Skin epidermis (tissue), 12 donors: ENCODE results near the gene DUSP5.

Experiments
- H3K27ac ChIP-seq, 21 experiments: fragments of 200-600 bp; sonication (generic) in 11 of 21; one replicate each; pipeline ENCODE4 v1.5.0; 2020; ENCODE audit warnings: mild to moderate bottlenecking in 3 of 21, inconsistent platforms in 2 of 21, moderate library complexity in 2 of 21
- H3K4me3 ChIP-seq, 7 experiments: fragments of 200-600 bp; sonication (generic) in 2 of 7; one replicate each; pipeline ENCODE4 v1.5.0; 2020; ENCODE audit warnings: inconsistent platforms in 2 of 7, mild to moderate bottlenecking in 2 of 7, moderate library complexity in 1 of 7

DUSP5 gene

DNA sequence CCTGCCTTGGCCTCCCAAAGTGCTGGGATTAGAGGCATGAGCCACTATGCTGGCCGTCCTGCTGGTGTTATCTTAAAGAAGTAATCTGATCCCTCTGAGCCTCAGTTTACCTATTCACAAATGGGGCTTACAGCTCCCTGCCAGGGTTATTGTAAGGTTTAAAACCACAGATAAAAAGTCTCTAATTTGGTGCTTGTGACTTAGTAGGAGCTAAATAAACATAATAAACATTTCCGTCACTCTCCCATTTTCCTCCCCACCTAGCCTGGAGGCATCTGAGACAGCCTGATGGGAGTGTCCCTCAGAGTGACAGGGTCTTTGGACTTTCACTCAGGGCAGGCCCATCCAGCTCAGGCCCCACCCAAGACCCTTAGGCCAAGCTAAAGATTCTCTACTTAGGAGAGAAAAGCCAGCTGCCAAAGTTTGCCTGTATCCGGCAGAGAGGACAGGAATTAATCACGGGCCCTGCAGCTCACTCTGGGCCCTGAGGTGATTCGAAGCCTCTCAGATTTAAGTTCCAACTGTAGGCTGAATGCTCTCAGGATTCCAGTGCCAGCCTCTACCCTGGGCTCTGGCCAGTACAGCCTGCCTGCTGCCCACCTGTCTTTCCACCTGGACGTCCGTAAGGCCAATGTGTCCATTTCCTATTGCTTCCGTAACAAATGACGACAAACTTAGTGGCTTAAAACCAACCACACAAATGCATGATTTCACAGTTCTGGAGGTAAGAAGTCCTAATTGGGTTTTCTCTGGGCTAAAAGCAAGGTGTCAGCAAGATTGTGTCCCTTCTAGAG, 21.8 kb upstream of the DUSP5 start:
- Histone ChIP-seq H3K27ac (no peak overlapping the region), H3K4me3 (no peak overlapping the region)

DNA sequence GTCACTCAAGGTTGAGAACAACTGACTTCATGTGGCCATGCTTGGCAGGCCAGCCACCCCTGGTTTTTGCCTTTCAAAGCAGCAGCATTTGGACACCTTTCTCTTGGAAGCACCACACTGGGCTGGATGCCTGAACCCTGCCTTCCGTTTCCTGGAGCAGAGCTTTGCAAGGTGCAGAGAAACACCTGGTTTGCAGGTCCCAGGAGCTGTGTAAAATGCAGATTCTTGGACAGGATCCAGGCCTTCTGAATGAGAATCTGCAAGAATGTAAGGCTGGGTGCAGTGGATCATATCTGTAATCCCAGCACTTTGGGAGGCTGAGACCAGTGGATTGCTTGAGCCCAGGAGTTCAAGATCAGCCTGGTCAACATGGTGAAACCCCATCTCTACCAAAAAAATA, 18.0 kb upstream of the DUSP5 start:
- H3K4me3 ChIP-seq: no peak overlapping the region

DNA sequence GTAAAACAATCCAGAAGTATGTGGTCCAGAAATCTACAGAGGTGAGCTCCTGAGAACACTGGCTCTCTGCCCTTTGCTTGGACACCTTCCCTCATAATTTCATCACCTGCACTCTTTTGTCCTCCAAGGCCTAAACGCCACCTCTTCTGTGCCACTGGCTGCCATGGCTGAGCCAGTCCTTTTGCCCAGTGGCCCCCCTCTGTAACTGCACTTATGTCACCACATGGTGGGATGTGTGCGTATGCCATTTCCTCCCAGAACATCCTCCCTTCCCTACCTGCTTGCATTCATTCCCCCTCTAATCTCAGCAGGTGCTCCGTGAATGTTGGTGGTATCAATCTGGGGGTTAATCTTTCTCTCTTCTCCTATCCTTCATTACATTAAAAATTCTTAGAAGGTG, 17.3 kb upstream of the DUSP5 start:
- Histone ChIP-seq H3K27ac (no peak overlapping the region), H3K4me3 (no peak overlapping the region)

More for the DNA sequence above, 18.0 kb upstream of the DUSP5 start:
- no peak overlapping the region for H3K27ac ChIP-seq

DNA sequence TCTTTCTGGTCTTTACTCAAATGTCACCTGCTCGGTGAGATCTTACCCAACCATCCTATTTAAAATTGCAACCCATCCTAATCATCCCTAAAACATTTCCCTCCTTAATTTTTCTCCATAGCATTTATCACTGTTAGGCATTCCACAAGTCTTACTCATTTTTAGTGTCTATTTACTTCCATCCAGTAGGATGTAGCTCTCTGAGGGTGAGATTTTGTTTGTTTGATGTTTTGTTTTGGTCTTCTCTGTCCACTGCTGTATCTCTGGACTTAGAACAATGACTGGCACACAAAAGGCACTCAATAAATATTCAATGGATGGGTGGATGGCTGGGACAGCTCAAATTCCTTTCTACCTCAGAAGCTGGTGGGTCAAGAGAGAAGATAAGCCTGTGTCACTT, 15.8 kb upstream of the DUSP5 start:
- Histone ChIP-seq H3K27ac (no peak overlapping the region), H3K4me3 (no peak overlapping the region)

DNA sequence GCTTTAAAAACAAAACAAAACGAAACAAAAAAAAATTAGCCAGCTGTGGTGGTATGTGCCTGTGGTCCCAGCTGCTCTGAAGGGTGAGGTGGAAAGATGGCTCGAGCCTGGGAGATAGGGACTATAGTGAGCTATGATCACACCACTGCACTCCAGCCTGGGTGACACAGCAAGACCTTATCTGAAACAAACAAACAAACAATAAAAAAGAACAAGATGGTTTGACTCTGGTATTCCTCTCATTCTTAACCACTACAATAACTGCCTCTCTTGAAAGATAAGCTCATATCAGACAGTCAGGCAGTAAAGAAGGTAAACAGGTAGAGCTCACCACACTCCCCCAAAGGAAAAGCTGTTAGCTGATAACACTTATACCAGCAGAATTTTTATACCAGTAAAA, 14.1 kb upstream of the DUSP5 start:
- Histone ChIP-seq H3K27ac (no peak overlapping the region), H3K4me3 (no peak overlapping the region)

DNA sequence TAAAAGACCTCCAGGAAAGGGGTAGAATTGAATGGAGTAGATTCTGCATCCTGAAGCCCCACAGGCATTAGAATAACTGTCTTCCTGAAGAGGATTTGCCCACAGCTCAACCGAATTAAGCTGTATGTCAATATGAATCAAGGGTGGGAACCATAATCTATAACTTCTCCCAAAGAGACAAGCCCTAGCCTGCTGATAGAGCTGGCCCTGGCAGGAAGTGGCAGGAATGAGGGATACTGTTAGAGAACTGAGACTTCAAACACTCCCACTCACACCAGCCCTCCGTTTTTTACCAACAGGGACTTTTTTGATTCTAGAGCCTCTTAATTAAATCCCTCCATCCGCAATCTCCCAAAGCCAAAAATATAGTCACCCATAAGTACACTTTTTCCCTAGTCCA, 12.2 kb upstream of the DUSP5 start:
- H3K27ac ChIP-seq: no peak overlapping the region
- no peak overlapping the region for H3K4me3 ChIP-seq

DNA sequence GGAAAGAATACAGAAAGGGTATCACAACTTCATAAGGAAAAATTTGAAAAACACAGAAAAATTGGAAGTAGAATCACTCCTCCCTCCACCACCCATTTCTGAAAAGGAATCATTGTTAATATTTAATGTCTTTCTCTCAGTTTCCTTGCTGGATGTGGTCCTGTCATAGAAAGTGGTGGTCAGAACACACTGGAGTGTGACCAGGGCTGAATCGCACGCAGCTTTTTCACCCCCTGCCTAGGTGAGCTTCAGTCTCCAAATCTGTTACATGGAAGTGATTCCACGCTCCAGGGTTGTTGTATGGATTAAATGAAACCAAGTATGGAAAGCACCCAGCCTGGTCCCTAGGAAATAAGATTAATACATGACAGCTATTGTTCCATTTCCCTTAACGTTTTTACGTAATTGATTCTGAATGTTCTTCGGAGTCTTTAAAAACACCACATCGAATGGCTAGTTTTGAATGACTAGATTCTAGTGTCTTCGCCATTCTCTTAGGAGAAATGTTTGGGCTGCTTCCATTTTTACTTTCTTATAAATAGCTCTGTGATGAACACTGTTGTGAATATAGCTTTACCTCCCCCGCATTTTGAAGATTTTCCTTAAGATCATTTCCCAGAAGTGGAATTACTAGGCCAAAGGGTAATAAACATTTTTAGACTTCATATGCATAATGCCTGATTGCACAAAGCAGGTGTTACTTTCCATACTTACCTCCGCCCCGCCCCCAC, 10.9 kb upstream of the DUSP5 start:
- Histone ChIP-seq H3K27ac (no peak overlapping the region), H3K4me3 (no peak overlapping the region)

DNA sequence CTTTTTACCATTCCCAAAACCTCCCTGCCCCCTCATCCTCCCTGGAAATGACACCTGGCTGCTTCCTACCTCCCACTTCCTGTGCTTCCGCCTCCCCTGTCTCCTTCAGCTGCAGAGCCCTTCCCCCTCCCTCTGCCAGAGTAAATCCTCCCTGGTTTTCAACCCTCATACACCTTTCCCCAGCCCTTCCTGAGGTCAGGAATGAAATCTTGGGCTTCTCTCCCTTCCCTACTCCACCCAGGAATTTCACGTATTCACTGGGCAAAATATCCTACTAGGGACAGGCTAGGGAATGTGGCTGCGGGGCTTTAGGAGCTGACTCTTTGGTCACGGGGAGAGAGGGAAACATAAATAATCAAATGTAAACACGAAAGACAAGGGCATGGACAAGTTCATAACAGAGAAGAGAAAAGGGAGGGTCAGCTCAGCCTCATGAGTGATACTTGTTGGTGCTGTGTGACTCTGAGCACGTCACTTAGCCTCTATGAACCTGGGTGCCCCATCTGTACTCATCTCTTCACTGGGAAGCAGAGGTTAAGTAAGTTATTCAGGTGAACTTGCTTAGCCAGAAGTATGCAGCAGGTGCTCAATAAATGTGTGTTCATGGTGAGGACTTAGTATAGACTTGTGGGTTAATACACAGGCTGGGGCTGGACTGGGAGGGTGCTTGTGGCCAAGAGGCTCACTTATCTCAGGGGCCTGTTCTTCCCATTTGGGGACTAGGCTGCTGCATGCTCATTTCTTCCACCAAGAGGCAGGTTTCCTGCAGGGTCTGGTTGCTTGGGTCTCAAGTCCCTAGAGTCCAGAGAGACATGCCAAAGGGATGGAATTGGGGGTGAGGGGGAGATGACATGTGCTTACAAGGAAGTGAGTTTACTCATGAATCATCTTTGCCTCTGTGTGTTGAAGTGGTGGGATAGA, 10.0 kb upstream of the DUSP5 start:
- H3K4me3 ChIP-seq: no peak overlapping the region
- no peak overlapping the region for H3K27ac ChIP-seq

DNA sequence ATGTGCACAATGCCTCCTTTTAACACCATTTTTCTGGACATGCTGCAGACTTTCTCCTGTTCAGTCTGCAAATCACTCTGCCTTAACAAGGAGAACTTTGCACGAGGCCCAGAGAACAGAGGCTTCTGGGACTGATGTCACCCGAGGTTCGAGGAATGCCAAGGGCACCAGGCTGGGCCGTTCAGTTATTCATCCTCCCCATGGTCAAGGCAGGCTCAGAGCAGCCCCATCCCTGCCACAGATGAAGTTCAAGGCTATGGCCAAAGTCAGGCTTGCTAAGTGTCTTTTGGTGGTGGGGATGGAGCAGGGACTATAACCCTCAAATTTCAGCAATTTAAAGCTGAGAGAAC, 9.4 kb upstream of the DUSP5 start:
- Histone ChIP-seq H3K27ac (no peak overlapping the region), H3K4me3 (no peak overlapping the region)

DNA sequence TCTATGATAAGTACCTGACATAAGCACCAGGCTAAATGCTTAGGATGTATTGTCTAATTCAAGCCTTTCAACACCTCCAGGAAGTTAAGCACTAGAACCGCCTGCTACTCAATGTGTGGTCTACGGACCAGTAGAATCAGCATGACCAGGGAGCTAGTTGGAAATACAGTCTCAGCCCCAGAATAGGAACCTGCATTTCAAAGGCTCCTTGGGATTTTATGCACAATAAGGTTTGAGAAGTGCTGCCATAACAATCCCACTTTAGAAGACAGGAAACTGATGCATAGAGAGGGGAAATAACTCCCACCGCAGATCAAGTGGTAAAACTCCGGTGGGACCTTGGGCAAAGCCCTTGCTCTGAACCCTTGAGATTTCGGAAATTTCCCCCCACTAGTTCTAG, 8.8 kb upstream of the DUSP5 start:
- Histone ChIP-seq H3K27ac (no peak overlapping the region), H3K4me3 (no peak overlapping the region)

DNA sequence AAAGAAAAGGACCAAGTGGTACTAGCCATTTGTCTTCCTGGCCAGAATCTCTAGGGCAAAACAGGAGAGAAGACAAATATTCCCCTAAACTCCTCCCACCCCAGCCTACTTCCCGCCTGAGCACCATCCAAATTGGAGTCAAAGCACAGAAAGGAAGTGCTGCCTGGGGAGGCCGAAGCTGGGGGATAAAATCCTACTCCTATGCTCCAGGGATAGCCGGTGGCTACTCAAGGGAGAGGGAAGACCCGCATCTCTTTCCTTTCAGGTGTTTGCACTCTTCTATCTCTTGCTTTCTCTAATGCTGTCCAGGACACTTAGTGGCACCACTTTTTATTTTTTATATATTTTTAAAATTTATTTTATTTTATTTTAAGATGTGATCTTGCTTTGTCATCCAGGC, 7.1 kb upstream of the DUSP5 start:
- Histone ChIP-seq H3K27ac (no peak overlapping the region), H3K4me3 (no peak overlapping the region)

DNA sequence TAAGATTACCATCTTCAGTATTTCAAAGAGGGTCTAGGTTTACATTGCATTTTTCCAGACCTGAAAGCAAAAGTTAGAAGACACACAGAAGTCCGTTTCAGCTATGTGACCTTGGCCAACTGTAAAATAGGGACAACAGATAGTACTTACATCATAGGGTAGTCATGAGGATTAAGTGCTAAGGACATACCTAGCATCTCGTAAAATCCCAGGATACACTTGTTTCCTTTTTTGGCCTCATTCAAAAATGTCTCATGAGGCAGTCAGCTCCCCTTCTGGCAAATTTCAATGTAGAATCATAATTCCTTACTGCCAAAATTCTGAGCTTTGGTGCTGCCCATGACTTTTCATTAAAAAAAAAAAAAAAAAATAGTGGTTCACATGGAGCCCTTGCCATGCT, 6.4 kb upstream of the DUSP5 start:
- Histone ChIP-seq H3K27ac (no peak overlapping the region), H3K4me3 (no peak overlapping the region)

DNA sequence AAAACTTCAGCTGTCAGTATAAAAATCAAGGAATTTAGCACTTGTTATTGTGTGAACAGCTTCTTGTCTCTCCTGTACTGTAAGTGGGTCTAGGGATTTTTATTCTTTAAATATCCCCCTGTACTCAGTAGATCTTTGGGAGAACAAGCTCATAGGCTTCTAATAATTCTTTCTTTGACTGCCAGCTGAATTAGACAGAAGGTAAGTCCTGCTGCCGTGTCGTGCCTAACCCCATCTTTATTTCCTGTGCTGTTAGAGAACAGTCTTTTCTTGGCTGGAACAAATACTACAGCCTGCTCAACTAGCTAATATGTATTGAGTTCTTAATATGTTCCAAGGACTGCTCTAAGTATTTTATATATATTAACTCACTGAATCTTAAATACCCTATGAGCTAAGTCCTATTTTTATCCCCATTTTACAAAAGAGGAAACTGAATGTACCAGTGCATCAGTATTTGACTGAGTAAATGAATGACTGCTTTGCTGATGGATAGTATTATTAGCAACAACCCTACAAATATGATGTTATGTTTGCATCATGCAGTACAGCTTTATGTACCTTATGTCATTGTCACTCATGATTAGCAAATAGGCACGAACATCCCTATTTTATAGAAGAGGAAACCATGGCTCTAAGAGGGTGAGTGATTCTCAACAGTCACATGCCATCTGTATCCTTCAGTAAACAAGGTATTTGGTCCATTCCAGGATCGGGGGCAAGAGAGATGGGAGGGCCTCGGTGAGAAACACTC, 5.5 kb upstream of the DUSP5 start:
- Histone ChIP-seq H3K4me3 (no peak overlapping the region), H3K27ac (no peak overlapping the region)

DNA sequence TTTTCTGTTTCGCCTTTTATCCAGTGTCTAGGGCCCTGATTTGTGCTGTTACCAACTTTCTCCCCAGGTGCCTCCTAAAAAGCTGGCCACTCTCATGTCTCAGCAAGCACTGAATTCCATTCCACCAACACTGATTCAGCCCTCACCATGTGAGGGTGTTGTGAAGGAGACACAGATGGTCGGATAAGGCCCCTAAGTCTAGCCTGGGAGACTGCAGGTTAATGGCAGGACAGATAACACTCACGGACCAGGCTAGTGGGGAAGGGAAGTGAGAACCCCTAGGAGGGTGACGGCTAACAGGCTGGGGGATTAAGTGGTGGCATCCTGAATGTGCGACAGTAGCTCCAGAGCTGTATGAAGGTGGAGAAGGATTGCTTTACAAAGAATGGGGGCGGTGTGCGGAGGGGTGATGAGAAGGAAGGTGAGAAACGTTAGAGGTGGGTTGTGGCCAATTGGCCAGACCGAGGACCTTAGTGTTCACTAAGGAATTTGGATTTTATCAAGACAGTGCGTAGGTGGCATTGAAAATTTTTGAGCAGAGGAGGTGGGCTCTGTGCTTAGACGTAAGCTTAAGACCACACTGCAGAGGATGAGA, 3.8 kb upstream of the DUSP5 start:
- H3K27ac ChIP-seq: peak overlapping the region in 1 of 21 experiments; percentile 55
- no peak overlapping the region for H3K4me3 ChIP-seq

DNA sequence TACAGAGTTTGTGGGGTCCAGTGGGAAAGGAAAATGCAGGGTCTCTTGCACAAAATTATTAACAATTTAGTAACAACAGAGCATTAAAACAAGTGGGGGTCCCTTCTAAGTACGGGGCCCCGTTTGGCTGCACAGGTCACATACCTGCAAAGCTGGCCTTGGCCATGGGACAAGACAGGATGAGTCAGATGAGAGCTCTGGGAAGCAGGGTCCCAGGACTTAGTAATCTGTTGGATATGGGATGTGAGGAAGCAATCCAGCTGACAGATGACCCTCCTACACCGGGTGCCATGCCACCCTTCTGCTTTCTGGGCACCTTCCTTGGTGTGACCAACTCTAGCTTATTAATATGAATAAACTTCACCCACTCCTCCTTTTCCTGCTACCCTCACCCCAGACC, 3.2 kb upstream of the DUSP5 start:
- Histone ChIP-seq H3K27ac (peak overlapping the region in 1 of 21 experiments; percentile 55), H3K4me3 (no peak overlapping the region)

DNA sequence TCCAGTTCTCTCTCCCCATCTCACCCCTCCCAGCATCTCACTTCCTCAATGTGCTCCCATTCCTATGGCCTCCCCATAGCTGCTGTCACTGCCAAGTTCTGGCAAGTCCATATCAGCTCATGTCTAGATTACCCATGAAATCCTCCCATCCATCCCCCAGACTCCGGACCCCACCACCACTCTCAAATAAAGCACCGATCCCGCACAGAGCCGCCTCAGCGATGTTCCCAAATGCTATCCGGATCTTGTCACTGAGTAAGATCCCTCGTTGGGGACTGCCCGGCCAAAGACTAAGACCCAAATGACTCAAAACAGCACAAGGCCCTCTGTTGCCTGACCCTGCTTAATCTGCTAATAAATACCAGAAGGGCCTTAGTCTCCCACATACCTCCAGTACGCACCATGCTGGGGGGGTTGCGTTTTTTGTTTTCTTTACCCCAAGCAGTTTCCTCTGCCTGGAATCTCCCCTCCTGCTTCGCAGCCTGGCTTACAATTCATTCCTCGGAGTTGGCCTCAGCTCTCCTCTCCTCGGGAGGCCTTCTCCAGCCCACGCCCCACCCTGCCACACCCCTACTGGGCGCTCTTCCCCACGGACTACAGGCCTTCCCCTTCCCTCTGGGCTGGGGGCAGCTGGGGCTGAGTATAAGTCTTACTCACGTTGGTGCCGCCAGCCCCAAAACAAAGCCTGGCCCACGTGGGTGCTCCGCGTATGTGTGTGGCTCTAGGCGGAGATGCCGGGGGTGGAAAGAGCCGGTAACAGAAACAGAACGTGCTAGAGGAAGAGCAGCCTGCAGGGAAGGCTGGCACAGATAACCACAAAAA, 1.8 kb upstream of the DUSP5 start:
- H3K27ac ChIP-seq: peak overlapping the region in 20 of 21 experiments; percentile 16 to 97 (median 92)

DNA sequence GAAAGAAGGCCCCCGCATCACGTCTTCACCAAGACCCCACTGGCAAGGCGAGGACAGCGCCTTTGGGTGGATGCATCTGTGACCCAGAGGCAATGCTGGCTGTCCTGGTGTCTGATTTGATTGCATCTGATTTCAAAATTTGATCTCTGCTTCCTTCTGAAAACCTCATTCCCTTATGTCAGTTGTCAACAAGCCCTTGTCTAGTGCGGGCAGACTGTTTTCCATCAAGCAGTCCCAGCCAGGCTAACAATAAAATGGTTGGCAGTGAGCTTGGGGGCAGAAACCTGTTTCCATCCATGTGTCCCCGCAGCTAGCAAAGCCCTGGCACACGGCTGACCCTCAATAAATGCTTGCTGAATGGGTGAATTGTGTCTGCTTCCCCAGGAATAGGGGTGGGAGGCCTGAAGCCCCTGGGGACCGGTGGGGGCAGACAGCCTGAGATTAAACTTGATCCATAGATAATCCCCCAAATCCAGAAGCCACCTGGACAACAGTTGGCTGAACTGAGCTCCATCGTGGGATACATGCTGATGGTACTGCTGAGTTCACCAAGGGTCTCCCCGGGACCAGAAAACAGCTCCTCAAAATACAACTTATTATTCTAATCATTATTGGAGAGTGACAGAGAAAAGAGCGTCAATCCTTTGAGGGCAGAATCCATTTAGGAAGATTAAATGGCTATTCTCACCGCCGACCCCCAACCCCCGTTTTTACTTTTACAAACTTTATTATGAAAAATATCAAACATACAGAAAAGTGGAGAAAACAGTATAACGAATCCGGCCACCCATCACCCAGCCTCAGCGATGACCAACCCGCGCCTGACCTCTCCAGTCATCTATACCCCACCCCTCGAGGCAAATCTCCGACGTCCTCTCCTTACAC, 912 bp upstream of the DUSP5 start:
- Histone ChIP-seq H3K27ac (peak overlapping the region; percentile 69 to 97 (median 93)), H3K4me3 (peak overlapping the region; percentile 56 to 87 (median 73))

More for the DNA sequence above, 1.8 kb upstream of the DUSP5 start:
- peak overlapping the region; percentile 56 to 87 (median 73) for H3K4me3 ChIP-seq
